GM12875 (cell line): ENCODE results near the gene PRSS35.

Source experiments
- H3K4me3 ChIP-seq: one replicate; pipeline ENCODE4 v1.5.1; 2011; ENCODE audit warnings: low read depth, low read length, control low read depth
- TF ChIP-seq, protein P1 (sequence below): IDR thresholded peaks from 2 replicates; pipeline ENCODE4 v1.5.1; 2011; ENCODE audit warnings: low read depth, mild to moderate bottlenecking, control low read depth, inconsistent platforms, low read length, moderate library complexity, borderline replicate concordance; ENCODE audit not compliant: insufficient read depth

Gene PRSS35

DNA sequence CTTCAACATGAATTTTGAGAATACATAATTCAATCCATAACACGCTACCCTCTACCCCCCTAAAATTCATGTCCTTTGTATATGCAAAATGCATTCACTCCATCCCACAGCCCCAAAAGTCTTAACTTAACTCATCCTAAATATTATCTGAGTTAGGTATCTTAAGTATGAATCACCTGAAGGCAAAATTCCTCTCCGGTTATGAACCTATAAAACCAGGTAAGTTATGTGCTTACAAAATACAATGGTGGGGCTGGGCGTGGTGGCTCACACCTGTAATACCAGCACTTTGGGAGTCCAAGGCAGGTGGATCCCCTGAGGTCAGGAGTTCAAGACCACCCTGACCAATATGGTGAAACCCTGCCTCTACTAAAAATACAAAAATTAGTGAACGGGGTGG lies 23.5 kb upstream of the PRSS35 start:
- TF ChIP-seq, protein P1, sequence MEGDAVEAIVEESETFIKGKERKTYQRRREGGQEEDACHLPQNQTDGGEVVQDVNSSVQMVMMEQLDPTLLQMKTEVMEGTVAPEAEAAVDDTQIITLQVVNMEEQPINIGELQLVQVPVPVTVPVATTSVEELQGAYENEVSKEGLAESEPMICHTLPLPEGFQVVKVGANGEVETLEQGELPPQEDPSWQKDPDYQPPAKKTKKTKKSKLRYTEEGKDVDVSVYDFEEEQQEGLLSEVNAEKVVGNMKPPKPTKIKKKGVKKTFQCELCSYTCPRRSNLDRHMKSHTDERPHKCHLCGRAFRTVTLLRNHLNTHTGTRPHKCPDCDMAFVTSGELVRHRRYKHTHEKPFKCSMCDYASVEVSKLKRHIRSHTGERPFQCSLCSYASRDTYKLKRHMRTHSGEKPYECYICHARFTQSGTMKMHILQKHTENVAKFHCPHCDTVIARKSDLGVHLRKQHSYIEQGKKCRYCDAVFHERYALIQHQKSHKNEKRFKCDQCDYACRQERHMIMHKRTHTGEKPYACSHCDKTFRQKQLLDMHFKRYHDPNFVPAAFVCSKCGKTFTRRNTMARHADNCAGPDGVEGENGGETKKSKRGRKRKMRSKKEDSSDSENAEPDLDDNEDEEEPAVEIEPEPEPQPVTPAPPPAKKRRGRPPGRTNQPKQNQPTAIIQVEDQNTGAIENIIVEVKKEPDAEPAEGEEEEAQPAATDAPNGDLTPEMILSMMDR: no peak
- H3K4me3 ChIP-seq: no peak overlapping the region

DNA sequence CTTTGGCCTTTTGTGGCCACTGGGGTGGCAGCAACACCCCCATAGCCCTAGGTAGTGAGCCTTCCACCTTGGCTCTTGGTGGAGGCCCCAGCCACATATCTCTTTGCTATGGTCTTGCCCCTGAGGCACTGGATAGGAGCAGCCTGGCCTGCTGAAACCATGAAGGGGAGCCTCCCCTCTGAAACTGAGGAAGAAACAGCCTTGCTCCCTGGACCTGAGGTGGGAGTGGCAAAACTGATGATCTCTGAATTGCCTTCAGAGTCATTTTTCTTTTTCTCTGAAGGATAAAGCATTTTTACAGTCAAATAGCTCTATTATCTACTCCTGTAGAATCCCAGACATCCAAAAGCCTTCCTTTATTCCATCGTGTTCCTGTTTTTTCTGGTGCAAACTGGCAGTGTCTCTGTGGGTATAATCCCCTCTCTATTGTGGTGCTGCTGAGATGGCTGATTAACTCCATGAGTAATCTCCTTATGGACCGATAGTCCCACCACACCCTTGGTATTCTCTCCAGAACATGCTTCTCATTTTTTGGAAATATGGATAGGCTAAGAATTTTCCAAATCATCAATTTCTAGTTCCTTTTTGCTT lies 22.0 kb upstream of the PRSS35 start:
- H3K4me3 ChIP-seq: no peak overlapping the region
- TF ChIP-seq, protein P1: no peak

DNA sequence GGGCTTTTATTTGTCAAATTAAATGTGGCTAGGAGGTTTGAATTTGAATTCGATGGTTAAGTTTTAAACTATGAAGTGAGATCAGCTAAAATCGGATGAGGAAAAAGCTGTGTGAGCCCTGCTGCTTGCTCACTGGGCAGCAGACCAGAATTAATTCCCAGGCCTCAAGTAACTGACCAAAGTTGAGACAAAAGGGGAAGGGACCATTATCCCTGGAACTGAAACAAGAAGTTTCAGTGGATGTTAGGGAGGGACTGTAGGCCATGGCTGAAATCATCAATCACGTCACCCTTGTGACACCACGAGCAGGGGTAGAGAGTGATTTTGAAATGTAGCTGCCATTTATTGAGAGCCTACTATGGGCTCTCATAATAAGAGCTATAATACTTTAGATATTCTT lies 7.0 kb upstream of the PRSS35 start:
- TF ChIP-seq, protein P1: no peak
- H3K4me3 ChIP-seq: no peak overlapping the region

DNA sequence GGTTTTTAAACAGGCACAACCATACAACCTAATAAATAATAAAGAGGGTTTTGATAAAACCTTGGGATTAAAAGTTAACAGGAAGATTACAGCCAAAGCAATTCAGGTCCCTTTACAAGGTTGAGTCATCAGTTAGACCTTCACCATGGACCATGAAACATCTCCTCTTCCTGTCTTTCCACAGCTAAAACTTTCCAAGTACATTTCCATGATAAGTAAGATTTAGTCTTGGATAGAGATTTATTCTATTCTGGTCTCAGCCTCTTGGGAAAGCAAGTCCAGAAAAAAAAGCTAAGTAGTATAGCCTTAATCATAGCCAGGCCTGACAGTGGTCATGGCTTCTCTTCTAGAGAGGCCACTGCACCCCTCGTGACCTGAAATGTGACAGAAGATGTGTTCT lies 2.9 kb upstream of the PRSS35 start:
- TF ChIP-seq, protein P1: no peak
- no peak overlapping the region for H3K4me3 ChIP-seq

DNA sequence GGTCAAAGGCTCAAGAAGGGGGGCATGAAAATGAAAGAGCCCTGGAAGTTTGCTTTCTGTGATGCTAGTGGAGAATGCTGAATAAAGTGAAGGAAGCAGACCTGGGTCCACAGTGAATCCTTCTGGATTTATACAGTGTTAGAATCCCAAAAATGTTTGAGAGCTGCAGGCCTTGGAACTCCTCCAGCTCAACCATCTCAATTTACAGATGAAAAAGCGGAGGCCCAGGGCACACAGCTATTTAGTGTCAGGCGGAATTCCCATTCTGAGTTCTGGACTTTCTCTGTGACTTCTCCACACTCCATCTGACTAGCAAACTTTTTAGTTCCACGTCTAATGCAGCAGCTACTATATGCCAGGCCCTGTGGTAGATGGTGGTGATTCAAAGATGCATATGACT lies 1.5 kb upstream of the PRSS35 start:
- TF ChIP-seq, protein P1: no peak
- H3K4me3 ChIP-seq: no peak overlapping the region

DNA sequence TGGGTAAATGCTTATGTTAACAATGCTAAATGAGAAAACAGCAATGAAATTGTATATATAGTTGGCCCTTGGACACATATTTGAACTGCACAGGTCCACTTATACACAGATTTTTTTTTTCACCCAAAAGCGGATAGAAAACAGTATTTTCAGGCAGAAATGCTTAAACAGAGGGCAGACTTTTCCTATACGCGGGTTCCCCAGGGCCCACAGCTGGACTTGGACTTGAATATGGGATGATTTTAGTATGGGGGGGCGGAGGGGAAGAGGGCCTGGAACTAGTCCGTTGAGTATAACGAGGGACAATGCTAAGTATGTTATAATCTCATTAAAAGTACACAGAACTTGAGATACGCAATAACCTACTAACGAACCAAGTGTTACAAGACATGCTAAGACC lies 1.1 kb upstream of the PRSS35 start:
- TF ChIP-seq, protein P1: no peak
- no peak overlapping the region for H3K4me3 ChIP-seq

DNA sequence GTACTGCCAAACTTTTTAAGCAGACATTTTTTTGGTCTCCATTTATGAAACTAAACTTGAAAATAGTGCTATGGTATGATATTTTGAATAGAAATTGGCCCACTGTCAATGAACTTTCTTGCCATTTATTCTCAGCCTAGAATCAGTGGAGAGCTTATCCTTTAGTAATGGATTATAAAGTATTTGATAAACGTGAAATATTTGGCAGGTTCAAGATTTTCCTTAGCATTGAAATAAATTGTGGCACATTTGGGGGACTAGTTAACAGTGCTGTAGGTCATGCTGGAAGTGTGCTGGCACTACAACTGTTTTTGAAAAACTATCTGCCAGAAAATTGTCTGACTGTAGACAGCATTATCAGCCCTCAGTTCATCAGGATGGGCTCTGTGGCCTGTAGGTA lies 2.1 kb downstream of the PRSS35 start:
- H3K4me3 ChIP-seq: no peak overlapping the region
- TF ChIP-seq, protein P1: no peak
